Measurements from ENCODE around the gene FBXO34.
"Not testable (repeated sequence)": the region's sequence is repeated elsewhere in the genome, so short reads cannot be mapped to it uniquely, and the experiment has no call there.

FBXO34 gene

DNA sequence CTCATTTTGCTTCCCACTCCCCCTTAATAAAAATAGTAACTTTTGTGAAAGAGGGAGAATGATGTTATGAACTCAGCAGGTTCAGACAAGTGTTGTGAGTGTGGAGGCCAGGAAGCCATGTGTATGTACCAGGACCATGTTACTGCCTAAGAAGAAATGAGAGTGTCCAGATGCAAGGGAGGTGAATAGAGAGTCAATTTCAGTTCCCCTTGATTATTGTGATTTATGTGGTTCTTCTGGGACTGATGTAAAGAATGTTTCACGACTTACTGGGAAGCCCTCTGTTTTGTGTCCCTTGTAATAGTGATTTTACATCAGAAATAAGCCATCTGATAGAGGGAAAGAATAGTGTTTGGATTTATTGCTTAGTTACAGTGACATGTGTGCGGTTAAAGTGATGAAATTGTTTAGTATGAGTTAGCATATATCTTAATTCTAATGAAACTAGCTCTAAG is 32.5 kb downstream of the FBXO34 start:
- no peak overlapping the region for H3K4me3 ChIP-seq (ENCODE audit: low read depth, low read length)
- TF ChIP-seq, protein P1, sequence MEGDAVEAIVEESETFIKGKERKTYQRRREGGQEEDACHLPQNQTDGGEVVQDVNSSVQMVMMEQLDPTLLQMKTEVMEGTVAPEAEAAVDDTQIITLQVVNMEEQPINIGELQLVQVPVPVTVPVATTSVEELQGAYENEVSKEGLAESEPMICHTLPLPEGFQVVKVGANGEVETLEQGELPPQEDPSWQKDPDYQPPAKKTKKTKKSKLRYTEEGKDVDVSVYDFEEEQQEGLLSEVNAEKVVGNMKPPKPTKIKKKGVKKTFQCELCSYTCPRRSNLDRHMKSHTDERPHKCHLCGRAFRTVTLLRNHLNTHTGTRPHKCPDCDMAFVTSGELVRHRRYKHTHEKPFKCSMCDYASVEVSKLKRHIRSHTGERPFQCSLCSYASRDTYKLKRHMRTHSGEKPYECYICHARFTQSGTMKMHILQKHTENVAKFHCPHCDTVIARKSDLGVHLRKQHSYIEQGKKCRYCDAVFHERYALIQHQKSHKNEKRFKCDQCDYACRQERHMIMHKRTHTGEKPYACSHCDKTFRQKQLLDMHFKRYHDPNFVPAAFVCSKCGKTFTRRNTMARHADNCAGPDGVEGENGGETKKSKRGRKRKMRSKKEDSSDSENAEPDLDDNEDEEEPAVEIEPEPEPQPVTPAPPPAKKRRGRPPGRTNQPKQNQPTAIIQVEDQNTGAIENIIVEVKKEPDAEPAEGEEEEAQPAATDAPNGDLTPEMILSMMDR (IDR thresholded peaks at IDR 0.05; ENCODE audit: insufficient read depth, low read depth, low read length, missing control alignments): no peak
- peak; percentile 54 for DNase-seq (ENCODE audit: low read depth)

DNA sequence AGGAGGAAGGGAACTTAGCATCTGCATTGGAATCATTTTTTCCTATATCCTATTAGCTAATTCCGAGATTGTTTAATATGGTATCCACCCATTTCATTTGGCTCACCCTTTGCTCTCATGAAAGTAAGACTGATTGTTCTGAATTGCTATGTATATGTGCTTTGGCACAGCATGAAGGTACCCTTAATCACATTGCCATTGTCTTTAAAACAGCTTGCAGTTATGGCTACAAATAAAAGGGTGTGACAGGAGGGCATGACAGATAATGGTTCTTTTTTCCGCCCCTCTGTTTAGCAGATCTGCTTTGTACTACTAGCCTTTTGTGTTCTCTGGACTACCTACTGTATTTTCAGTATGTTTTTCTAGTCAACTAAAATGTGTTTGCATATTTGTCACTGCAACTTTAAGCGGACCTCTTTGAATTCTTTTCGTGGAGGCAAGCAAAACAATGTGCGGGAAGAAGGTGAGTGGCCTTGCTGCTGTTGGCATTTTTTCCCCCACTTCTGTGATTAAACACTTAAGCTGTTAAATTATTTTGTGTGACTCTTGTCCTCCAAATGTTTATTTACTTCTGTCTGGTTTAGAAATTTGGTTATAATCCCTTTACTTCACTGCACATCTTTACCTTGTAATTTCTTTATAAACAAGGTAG is 35.8 kb downstream of the FBXO34 start:
- no peak for DNase-seq (ENCODE audit: low read depth)
- H3K4me3 ChIP-seq (ENCODE audit: low read depth, low read length): no peak overlapping the region
- TF ChIP-seq, protein P1 (IDR thresholded peaks at IDR 0.05; ENCODE audit: insufficient read depth, low read depth, low read length, missing control alignments): no peak

DNA sequence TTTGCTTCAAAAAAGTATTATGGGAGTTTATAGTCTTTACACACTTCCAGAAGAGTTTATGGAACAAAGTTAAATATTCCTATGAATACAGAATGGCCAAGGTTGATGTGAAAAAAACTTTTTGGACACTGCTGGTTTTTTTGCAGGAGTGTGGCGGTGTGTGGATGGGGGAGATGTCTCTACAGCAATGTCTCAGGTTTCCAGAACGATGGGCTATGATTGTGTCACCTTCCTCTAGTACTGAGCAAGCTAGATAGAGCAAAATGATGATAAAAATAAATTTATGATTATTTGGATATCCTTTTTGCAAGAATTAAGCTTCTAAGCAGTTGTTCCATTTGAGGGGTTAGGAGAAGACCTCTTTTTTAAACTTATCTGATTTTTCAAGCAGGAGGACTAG is 37.9 kb downstream of the FBXO34 start:
- TF ChIP-seq, protein P1 (IDR thresholded peaks at IDR 0.05; ENCODE audit: insufficient read depth, low read depth, low read length, missing control alignments): no peak
- no peak overlapping the region for H3K4me3 ChIP-seq (ENCODE audit: low read depth, low read length)
- no peak for DNase-seq (ENCODE audit: low read depth)

DNA sequence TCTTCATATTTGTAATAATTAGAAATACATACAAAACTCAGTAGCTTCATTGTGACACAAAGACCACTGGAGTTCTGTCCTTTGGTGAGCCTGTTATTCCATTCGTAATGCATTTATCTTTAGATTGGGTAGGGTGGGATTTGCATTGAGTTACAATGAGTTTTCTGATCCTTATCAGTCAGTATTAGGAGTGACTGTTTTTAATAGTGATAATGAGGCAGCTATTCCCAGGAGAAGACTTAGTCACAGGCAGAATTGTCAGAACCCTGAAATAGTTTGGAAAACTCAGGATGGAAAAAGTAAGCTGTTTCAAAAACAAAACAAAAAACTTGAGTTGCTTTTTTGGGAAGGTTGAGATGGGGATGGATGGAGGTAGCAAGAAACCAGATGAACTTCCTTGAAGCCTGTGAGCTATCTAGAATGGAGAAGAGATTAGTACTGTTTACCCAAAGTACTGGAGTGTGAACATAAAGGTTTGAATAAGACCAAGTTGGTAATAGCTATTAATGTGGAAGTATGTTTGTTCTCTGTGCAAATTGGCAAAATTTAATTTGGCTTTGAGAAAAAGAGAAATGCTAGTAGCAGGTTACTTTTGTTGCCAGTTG is 38.6 kb downstream of the FBXO34 start:
- TF ChIP-seq, protein P1 (IDR thresholded peaks at IDR 0.05; ENCODE audit: insufficient read depth, low read depth, low read length, missing control alignments): no peak
- DNase-seq (ENCODE audit: low read depth): no peak
- no peak overlapping the region for H3K4me3 ChIP-seq (ENCODE audit: low read depth, low read length)

DNA sequence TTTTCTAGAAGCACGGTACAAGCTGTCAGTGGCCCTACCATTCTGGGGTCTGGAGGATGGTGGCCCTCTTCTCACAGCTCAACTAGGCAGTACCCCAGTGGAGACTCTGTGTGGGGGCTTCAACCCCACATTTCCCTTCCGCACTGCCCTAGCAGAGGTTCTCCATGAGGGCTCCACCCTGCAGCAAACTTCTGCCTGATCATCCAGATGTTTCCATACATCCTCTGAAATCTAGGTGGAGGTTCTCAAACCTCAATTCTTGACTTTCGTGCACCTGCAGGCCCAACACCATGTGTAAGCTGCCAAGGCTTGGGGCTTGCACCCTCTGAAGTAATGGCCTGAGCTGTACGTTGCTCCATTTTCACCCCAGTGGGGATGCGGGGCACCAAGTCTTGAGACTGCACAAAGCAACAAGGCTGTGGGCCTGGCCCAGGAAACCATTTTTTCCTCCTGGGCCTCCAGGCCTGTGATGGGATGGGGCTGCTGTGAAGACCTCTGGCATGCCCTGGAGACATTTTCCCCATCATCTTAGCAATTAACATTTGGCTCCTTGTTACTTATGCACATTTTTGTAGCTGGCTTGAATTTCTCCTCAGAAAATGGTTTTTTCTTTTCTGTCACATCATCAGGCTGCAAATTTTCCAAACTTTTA is 41.3 kb downstream of the FBXO34 start:
- DNase-seq (ENCODE audit: low read depth); H3K4me3 ChIP-seq (ENCODE audit: low read depth, low read length): not testable (repeated sequence)

DNA sequence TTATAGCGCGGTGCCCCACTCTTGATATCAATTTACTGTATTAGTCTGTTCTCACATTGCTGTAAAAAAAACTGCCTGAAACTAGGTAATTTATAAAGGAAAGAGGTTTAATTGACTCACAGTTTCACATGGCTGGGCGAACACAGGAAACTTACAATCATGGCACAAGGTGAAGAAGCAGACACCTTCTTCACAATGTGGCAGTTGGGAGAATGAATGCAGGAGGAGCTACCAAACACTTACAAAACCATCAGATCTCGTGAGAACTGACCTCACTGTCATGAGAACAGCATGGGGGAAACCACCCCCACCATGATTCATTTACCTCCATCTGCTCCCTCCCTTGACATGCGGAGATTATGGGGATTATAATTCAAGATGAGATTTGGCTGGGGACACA is 42.3 kb downstream of the FBXO34 start:
- TF ChIP-seq, protein P1 (IDR thresholded peaks at IDR 0.05; ENCODE audit: insufficient read depth, low read depth, low read length, missing control alignments): no peak
- no peak for DNase-seq (ENCODE audit: low read depth)
- H3K4me3 ChIP-seq (ENCODE audit: low read depth, low read length): no peak overlapping the region

DNA sequence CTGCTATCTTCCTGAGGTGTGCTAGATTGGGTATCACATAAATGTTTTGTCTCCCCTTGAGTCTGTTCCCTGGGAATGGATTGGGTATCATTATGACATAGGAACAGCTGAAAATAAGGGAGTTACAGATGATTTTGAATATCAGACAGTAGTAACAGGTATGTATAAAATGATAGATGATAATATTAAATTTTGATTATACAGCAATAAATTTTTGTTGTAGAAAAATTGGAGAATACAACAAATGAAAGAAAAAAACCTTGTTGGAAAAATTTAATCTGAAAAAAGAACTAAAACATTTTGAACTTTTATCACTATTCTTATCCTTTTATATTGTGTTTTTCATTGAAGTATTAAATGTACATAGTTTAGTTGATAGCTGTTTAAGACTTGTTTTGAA is 43.2 kb downstream of the FBXO34 start:
- no peak overlapping the region for H3K4me3 ChIP-seq (ENCODE audit: low read depth, low read length)
- no peak for DNase-seq (ENCODE audit: low read depth)
- TF ChIP-seq, protein P1 (IDR thresholded peaks at IDR 0.05; ENCODE audit: insufficient read depth, low read depth, low read length, missing control alignments): no peak

All from GM12865 (cell line).